ENCODE measurements around the gene THSD7B. TPM values are rescaled to one million over a fixed set of nuclear protein-coding genes. Genes with fewer than 3 reads are reported as not detected.

THSD7B gene
- total and polyA plus RNA-seq, 10 of the 15 experiments (the other 5 are each of a cell fraction or from before 2014, with no cell fraction given), result 0.03 to 0.56 (median 0.28) TPM

- H3K4me2 ChIP-seq (ENCODE audit: control insufficient read depth, insufficient read depth), result no peak overlapping the region
- no peaks in the 10 kb centered on the region for H4K20me1 ChIP-seq (ENCODE audit: control insufficient read depth, insufficient read depth)
- no peaks in the 10 kb centered on the region for H3K9me3 ChIP-seq (replicated peaks; ENCODE audit: control insufficient read depth, insufficient read depth, low read length)
- DNase-seq (ENCODE audit: low read depth, low spot score), result no peak
- no peak overlapping the region for H2AFZ ChIP-seq (ENCODE audit: control insufficient read depth, low read depth, low read length)
- H3K27ac ChIP-seq (ENCODE audit: control insufficient read depth, insufficient read depth), result no peak overlapping the region
- no peak for FAIRE-seq
- H3K27me3 ChIP-seq (replicated peaks in 1 of 2; ENCODE audit: control insufficient read depth in 2 of 2, insufficient read depth in 2 of 2, low read length in 1 of 2), result no peaks in the 10 kb centered on the region
- ChIA-PET RAD21 (ENCODE audit: unreplicated experiment) (interaction anchor here (0.6 to 2.4 kb wide), 13 partner anchors 8 to 347 kb away, joined by 3 to 32 read pairs (median 3); no protein-coding TSS in a partner anchor), POLR2A (interaction anchor here (0.6 to 1.6 kb wide), 5 partner anchors 15 to 71 kb away, joined by 3 to 8 read pairs (median 4); no protein-coding TSS in a partner anchor), SMC1A (ENCODE audit: uncharacterized antibody, unreplicated experiment) (interaction anchor here (0.6 to 3.6 kb wide), 16 partner anchors 10 to 448 kb away, joined by 3 to 31 read pairs (median 5); no protein-coding TSS in a partner anchor), CTCF (interaction anchor here (0.7 to 2.1 kb wide), 8 partner anchors 10 to 49 kb away, joined by 3 to 6 read pairs (median 4); no protein-coding TSS in a partner anchor)
- H3K4me3 ChIP-seq, result no peak overlapping the region
- ATAC-seq, result peak; percentile 81
- no peaks in the 10 kb centered on the region for H3K4me1 ChIP-seq (ENCODE audit: control insufficient read depth, insufficient read depth, low read length)
- in situ Hi-C loops (cut with MboI), result no loop called here
- H3K9ac ChIP-seq (ENCODE audit: control insufficient read depth, insufficient read depth, low read length), result no peak overlapping the region
- intact Hi-C loops (cut with micrococcal nuclease; ENCODE audit: unreplicated experiment), result loop anchor here (5.0 kb wide), 2 partner anchors 70 to 290 kb away; no protein-coding TSS in a partner anchor
- BruUV-seq (replicated peaks), result no TSS peak
- no peaks in the 10 kb centered on the region for H3K36me3 ChIP-seq (ENCODE audit: control insufficient read depth in 2 of 2, insufficient read depth in 2 of 2, low read length in 1 of 2)
- TF ChIP-seq SPI1 (IDR thresholded peaks at IDR 0.05; ENCODE audit: borderline replicate concordance, insufficient read depth, low read depth, low read length), result peak; percentile 58; the same call in 1 of the 2 replicates
- TF ChIP-seq NFIC (IDR thresholded peaks at IDR 0.05; ENCODE audit: low read depth, low read length), result peak; percentile 54; the same call in 1 of the 2 replicates
- peak; percentile 73 for TF ChIP-seq JUNB (IDR thresholded peaks at IDR 0.05)
- no peak for TF ChIP-seq BCL11A (IDR thresholded peaks at IDR 0.05; ENCODE audit: low read depth, low read length)
- 0 out of 4 replicates have a peak, but pooled peaks of 1 of the 2 experiments have one; percentile 55 for TF ChIP-seq EP300 (IDR thresholded peaks at IDR 0.05; ENCODE audit: borderline replicate concordance in 1 of 2, control insufficient read depth in 1 of 2, low read depth in 2 of 2, low read length in 2 of 2)
- TF ChIP-seq NRF1 (conservative IDR thresholded peaks at IDR 0.05; ENCODE audit: low read depth, low read length), result no peak
- TF ChIP-seq IKZF2 (IDR thresholded peaks at IDR 0.05), result peak; percentile 53 to 57; a peak in 3 of 4 replicates
- TF ChIP-seq RELB (IDR thresholded peaks at IDR 0.05; ENCODE audit: low read depth), result peak; percentile 29; the same call in 1 of the 2 replicates
- no peak for TF ChIP-seq ZNF687 (IDR thresholded peaks at IDR 0.05)
- TF ChIP-seq ASH2L (IDR thresholded peaks at IDR 0.05; ENCODE audit: borderline replicate concordance, low read depth), result no peak
- peak; percentile 82 for TF ChIP-seq ATF7 (IDR thresholded peaks at IDR 0.05; ENCODE audit: low read depth)
- peak; percentile 38; the same call in 1 of the 2 replicates for TF ChIP-seq IKZF1 (conservative IDR thresholded peaks at IDR 0.05)
- TF ChIP-seq DPF2 (IDR thresholded peaks at IDR 0.05), result peak; percentile 38; the same call in 1 of the 2 replicates
- TF ChIP-seq NBN (IDR thresholded peaks at IDR 0.05), result no peak; the same call in 1 of the 2 replicates
- TF ChIP-seq MTA2 (IDR thresholded peaks at IDR 0.05; ENCODE audit: low read depth), result peak; percentile 77
- 4% methylated on average over 2 of the region's 2 CpGs for WGBS (ENCODE audit: insufficient coverage, insufficient replicate concordance, low lambda C conversion rate, missing lambda C conversion rate)
- no peaks in the 10 kb centered on the region for H3K79me2 ChIP-seq (ENCODE audit: control insufficient read depth, insufficient read depth, low read length)
Observed at GRCh38 chr2:137221797-137222492, 456.6 kb downstream of the THSD7B start.
